Cardiac muscle cell (in vitro differentiated cells and primary cell): ENCODE data around the gene RALY. TPM values are rescaled to one million over a fixed set of nuclear protein-coding genes. Genes with fewer than 3 reads are reported as not detected.
A peak's percentile ranks its signal among the peaks of the same experiment; 100 is the strongest.

Experiments used
- DNase-seq, 2 donors: peaks; one replicate each; pipeline versions ENCODE4 v3.0.0 to v3.0.0-alpha.2; 2010 to 2017; ENCODE audit warnings: low read depth in 1 of 2, low spot score in 1 of 2
- H3K27ac ChIP-seq: fragments of 200-600 bp; sonication (generic); 2 replicates; pipeline ENCODE4 v1.5.1; 2016
- H3K27me3 ChIP-seq: fragments of 200-600 bp; sonication (generic); 2 replicates; pipeline ENCODE4 v1.6.0; 2016; ENCODE audit warnings: control low read depth
- H3K36me3 ChIP-seq: fragments of 200-600 bp; sonication (generic); 2 replicates; pipeline ENCODE4 v1.5.1; 2016; ENCODE audit warnings: control low read depth
- H3K4me1 ChIP-seq: fragments of 200-600 bp; sonication (generic); 2 replicates; pipeline ENCODE4 v1.8.1; 2017; ENCODE audit warnings: low read depth, mild to moderate bottlenecking, mixed run types
- H3K4me3 ChIP-seq: fragments of 200-600 bp; sonication (generic); 2 replicates; pipeline ENCODE4 v1.5.1; 2016; ENCODE audit warnings: mild to moderate bottlenecking
- H3K9me3 ChIP-seq: fragments of 200-600 bp; sonication (generic); 2 replicates; pipeline ENCODE4 v1.5.1; 2017; ENCODE audit warnings: low read depth, mild to moderate bottlenecking, control low read depth
- polyA plus RNA-seq: library from polyadenylated mRNA; unstranded; fragments of >200 nt; fragmentation: Nextera tagmentation; extraction: Ambion mirVana; gene quantifications from 2 replicates; pipeline ENCODE4 v1.2.1, GENCODE V29; 2016
- total RNA-seq: library from RNA; depleted of rRNA; stranded (reverse); fragments of >200 nt; gene quantifications from 2 replicates; pipeline ENCODE4 v1.2.3, GENCODE V29; 2016
- TF ChIP-seq, protein P1 (sequence below): IDR thresholded peaks from 2 replicates; pipeline ENCODE4 v1.5.1; 2012; ENCODE audit warnings: low read depth, mild to moderate bottlenecking, low read length

The RALY gene
- total and polyA plus RNA-seq, 2 experiments from 2014 or later, result 241 to 308 TPM

GRCh38 chr20:34033903-34034302 is 40.2 kb downstream of the RALY start:
- TF ChIP-seq, protein P1, sequence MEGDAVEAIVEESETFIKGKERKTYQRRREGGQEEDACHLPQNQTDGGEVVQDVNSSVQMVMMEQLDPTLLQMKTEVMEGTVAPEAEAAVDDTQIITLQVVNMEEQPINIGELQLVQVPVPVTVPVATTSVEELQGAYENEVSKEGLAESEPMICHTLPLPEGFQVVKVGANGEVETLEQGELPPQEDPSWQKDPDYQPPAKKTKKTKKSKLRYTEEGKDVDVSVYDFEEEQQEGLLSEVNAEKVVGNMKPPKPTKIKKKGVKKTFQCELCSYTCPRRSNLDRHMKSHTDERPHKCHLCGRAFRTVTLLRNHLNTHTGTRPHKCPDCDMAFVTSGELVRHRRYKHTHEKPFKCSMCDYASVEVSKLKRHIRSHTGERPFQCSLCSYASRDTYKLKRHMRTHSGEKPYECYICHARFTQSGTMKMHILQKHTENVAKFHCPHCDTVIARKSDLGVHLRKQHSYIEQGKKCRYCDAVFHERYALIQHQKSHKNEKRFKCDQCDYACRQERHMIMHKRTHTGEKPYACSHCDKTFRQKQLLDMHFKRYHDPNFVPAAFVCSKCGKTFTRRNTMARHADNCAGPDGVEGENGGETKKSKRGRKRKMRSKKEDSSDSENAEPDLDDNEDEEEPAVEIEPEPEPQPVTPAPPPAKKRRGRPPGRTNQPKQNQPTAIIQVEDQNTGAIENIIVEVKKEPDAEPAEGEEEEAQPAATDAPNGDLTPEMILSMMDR, result no peak
- no peak overlapping the region for H3K27ac ChIP-seq
- H3K36me3 ChIP-seq, result no peaks in the 10 kb centered on the region

GRCh38 chr20:34037121-34037520 is 43.4 kb downstream of the RALY start:
- H3K27me3 ChIP-seq, result no peaks in the 10 kb centered on the region
- H3K4me1 ChIP-seq, result peaks cover 55% of the 10 kb centered on the region
- H3K9me3 ChIP-seq, result no peaks in the 10 kb centered on the region
- H3K27ac ChIP-seq, result no peak overlapping the region
- TF ChIP-seq, protein P1, result no peak
- no peaks in the 10 kb centered on the region for H3K36me3 ChIP-seq
- no peak for DNase-seq
- H3K4me3 ChIP-seq, result no peak overlapping the region

More at GRCh38 chr20:34033903-34034302, 40.2 kb downstream of the RALY start:
- no peaks in the 10 kb centered on the region for H3K9me3 ChIP-seq
- no peaks in the 10 kb centered on the region for H3K27me3 ChIP-seq
- H3K4me3 ChIP-seq, result no peak overlapping the region
- DNase-seq, result no peak
- H3K4me1 ChIP-seq, result peaks cover 23% of the 10 kb centered on the region

DNA sequence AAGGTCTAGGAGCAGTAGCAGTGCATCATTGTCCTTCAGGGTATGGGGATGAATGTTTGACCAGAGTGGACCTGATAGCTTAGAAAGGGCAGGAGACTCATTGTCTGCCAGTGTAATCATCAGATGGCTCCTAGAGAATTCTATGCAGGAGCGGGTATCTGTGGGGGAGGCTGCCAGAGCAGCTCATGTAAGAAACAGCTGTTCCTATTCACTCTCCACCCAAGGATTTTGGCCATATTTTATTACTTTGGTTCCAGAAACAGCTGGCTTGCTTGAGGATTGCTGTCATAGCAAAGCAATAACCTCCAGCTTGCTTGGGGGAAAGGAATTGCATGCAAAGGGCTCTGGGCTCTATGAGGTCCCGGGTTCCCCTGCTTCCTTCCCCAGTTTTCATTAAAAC is 44.1 kb downstream of the RALY start:
- no peaks in the 10 kb centered on the region for H3K27me3 ChIP-seq

DNA sequence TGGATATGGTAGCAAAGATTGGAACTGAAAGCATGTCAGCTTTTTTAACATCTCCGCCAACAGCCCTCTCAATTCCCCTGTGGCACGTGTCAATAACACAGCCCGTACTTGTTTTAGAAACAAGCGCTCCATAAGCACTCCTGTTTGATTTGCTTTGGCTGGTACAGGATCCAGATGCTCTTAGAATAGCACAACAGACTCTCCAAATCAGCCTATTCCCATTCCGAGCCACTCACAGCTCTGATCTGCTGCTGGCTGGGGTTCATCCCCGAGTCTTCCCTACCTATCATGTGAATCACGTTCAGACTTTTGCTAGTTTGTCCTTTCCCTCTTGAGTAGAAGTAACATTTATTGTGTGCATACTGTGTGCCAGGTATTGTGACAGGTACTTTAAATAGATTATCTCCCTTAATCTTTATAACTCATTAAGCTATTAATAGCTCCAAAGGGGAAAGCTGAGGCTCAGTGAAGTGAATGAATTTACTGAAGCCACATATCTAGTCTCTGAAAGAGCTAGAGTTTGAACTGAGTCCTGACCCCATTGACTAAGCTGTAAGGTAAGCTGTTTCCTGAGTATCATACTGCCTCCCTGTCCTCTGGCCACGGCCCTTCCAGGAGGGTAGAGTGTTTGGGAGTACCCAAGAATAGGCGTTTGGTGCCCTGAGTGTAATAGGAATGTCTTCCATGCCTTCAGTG is 46.7 kb downstream of the RALY start:
- Histone ChIP-seq H3K36me3 (no peaks in the 10 kb centered on the region), H3K27me3 (no peaks in the 10 kb centered on the region), H3K27ac (peak overlapping the region; percentile 58), H3K4me1 (peaks cover 72% of the 10 kb centered on the region), H3K4me3 (no peak overlapping the region), H3K9me3 (no peaks in the 10 kb centered on the region)
- TF ChIP-seq, protein P1, result no peak
- peak in 1 of 2 donors; percentile 53 for DNase-seq

More for the DNA sequence above, 44.1 kb downstream of the RALY start:
- H3K4me3 ChIP-seq, result no peak overlapping the region
- peaks cover 62% of the 10 kb centered on the region for H3K4me1 ChIP-seq
- H3K9me3 ChIP-seq, result no peaks in the 10 kb centered on the region
- TF ChIP-seq, protein P1, result no peak
- DNase-seq, result peak in 1 of 2 donors; percentile 85
- H3K36me3 ChIP-seq, result no peaks in the 10 kb centered on the region
- H3K27ac ChIP-seq, result no peak overlapping the region

DNA sequence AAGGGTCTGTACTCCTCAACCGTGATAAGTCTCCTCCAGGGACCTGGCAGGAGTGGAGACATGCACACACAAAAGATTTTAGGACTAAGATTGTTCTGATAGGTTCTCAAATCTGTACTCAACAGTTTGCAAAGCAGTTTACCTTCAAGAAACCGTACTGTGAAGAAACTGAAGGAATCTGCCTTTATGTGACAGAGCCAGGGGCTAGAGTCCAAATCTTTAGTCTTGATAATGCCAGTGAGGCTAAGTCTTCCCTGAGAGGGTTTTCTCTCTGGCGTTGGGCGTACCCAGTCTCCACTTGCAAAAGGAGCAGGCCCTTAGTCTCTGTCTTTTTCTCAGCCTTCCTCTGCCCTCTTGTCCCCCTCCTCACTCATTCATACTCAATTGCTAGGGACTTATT is 47.5 kb downstream of the RALY start:
- Histone ChIP-seq H3K4me1 (peaks cover 80% of the 10 kb centered on the region), H3K27ac (peak overlapping the region; percentile 58), H3K4me3 (no peak overlapping the region), H3K9me3 (no peaks in the 10 kb centered on the region), H3K27me3 (no peaks in the 10 kb centered on the region), H3K36me3 (no peaks in the 10 kb centered on the region)
- TF ChIP-seq, protein P1, result no peak
- DNase-seq, result no peak
